Endothelial cell of umbilical vein (primary cell): ENCODE data around the gene KRT3. TPM values are rescaled to one million over a fixed set of nuclear protein-coding genes. Genes with fewer than 3 reads are reported as not detected.

Experiments used
- BruUV-seq: library from RNA; stranded (reverse); fragments of 400-500 nt; replicated peaks from 2 replicates; lab custom pipeline; 2021; lab: Mats Ljungman, UMichigan
- CTCF ChIA-PET: fragments of 300-600, 350-600 bp; sonication (Branson Sonifier 250); formaldehyde crosslinking; loops from one replicate; lab custom pipeline; 2021; ENCODE audit warnings: antibody characterized with exemption, inconsistent platforms; lab: Charles Lee
- POLR2A ChIA-PET: fragments of 300-600, 350-600 bp; sonication (Branson Sonifier 250); formaldehyde crosslinking; loops from one replicate; lab custom pipeline; 2021; ENCODE audit warnings: antibody characterized with exemption, inconsistent platforms; lab: Charles Lee
- DNase-seq: peaks from one replicate; pipeline ENCODE4 v3.0.0-alpha.2; 2011; ENCODE audit warnings: low read depth, low spot score
- FAIRE-seq: peaks from 2 replicates; lab custom pipeline; 2011; peaks lifted over from hg19 to GRCh38; lab: Jason Lieb, UNC
- H2AFZ ChIP-seq: 2 replicates; pipeline ENCODE4 v1.6.0; 2012; ENCODE audit warnings: low read depth, low read length, control low read depth, inconsistent platforms
- H3K27ac ChIP-seq: 2 replicates; pipeline ENCODE4 v1.5.1; 2011; ENCODE audit warnings: low read depth, mild to moderate bottlenecking, control low read depth, low read length, moderate library complexity; ENCODE audit not compliant: insufficient read depth
- H3K27me3 ChIP-seq, 2 experiments: 2 replicates each; pipeline versions ENCODE4 v1.6.0 to v1.6.1; 2011; ENCODE audit warnings: low read length in 2 of 2, mixed read lengths in 1 of 2; ENCODE audit not compliant: control insufficient read depth in 2 of 2, insufficient read depth in 2 of 2
- H3K36me3 ChIP-seq, 2 experiments: 2 replicates in 1 of 2; 3 replicates in 1 of 2; pipeline ENCODE4 v1.5.1; 2011; ENCODE audit warnings: low read length in 2 of 2, mild to moderate bottlenecking in 1 of 2, moderate library complexity in 1 of 2; ENCODE audit not compliant: control insufficient read depth in 2 of 2, insufficient read depth in 2 of 2; ENCODE audit errors: extremely low read depth in 1 of 2
- H3K4me1 ChIP-seq: 3 replicates; pipeline ENCODE4 v1.5.1; 2011; ENCODE audit warnings: mild to moderate bottlenecking, low read length; ENCODE audit not compliant: control insufficient read depth, insufficient read depth; ENCODE audit errors: extremely low read depth
- H3K4me2 ChIP-seq: 2 replicates; pipeline ENCODE4 v1.6.1; 2011; ENCODE audit warnings: low read length, control low read depth, mixed read lengths; ENCODE audit not compliant: insufficient read depth
- H3K4me3 ChIP-seq, 3 experiments: fragments of 200-600 bp in 1 of 3; sonication (generic), shearing (Covaris generic) in 1 of 3; replicated peaks in 1 of 3; 2 replicates each; pipeline ENCODE4 v1.5.1; 2011 to 2016; ENCODE audit warnings: control low read depth in 3 of 3, low read length in 3 of 3, mild to moderate bottlenecking in 2 of 3, inconsistent platforms in 1 of 3, low read depth in 1 of 3, moderate library complexity in 1 of 3; ENCODE audit not compliant: insufficient read depth in 1 of 3
- H3K79me2 ChIP-seq: 2 replicates; pipeline ENCODE4 v1.6.0; 2012; ENCODE audit warnings: low read length, inconsistent platforms; ENCODE audit not compliant: control insufficient read depth, insufficient read depth
- H3K9ac ChIP-seq: replicated peaks from 2 replicates; pipeline ENCODE3; 2011; ENCODE audit warnings: low read length, control low read depth; ENCODE audit not compliant: insufficient read depth; ENCODE audit errors: extremely low read depth
- H3K9me1 ChIP-seq: replicated peaks from 3 replicates; pipeline ENCODE4 v1.6.0; 2011; ENCODE audit warnings: mild to moderate bottlenecking, low read length; ENCODE audit not compliant: control insufficient read depth, insufficient read depth; ENCODE audit errors: extremely low read depth
- H3K9me3 ChIP-seq: replicated peaks from 2 replicates; pipeline ENCODE4 v1.5.1; 2012; ENCODE audit warnings: low read length, inconsistent platforms; ENCODE audit not compliant: control insufficient read depth, insufficient read depth
- H4K20me1 ChIP-seq: replicated peaks from 2 replicates; pipeline ENCODE3; 2011; ENCODE audit warnings: mild to moderate bottlenecking, low read length; ENCODE audit not compliant: control insufficient read depth, insufficient read depth; ENCODE audit errors: extremely low read depth
- CTCF ChIP-seq, 2 donors: IDR thresholded peaks; 1 replicate in 1 of 2; 2 replicates in 1 of 2; pipeline ENCODE4 v1.5.1; 2011; ENCODE audit warnings: low read length in 2 of 2, mild to moderate bottlenecking in 2 of 2, moderate library complexity in 2 of 2, control low read depth in 1 of 2, inconsistent platforms in 1 of 2, low read depth in 1 of 2; ENCODE audit not compliant: insufficient read depth in 1 of 2; ENCODE audit errors: extremely low read depth in 1 of 2
- EZH2 ChIP-seq: IDR thresholded peaks from 2 replicates; pipeline ENCODE4 v1.6.1; 2012; ENCODE audit warnings: borderline replicate concordance, low read depth, mild to moderate bottlenecking, moderate library complexity, low read length, inconsistent platforms; ENCODE audit not compliant: severe bottlenecking
- FOS ChIP-seq: IDR thresholded peaks from 2 replicates; pipeline ENCODE4 v1.6.1; 2011; ENCODE audit warnings: mild to moderate bottlenecking, low read length, moderate library complexity, borderline replicate concordance; ENCODE audit not compliant: insufficient read depth
- GATA2 ChIP-seq: IDR thresholded peaks from 2 replicates; pipeline ENCODE4 v1.7.0; 2011; ENCODE audit warnings: low read depth, mild to moderate bottlenecking, moderate library complexity, mixed read lengths, low read length; ENCODE audit not compliant: insufficient read length, insufficient read depth
- JUN ChIP-seq: IDR thresholded peaks from 2 replicates; pipeline ENCODE4 v1.6.1; 2011; ENCODE audit warnings: borderline replicate concordance, low read depth; ENCODE audit not compliant: insufficient read length, insufficient read depth
- MAX ChIP-seq: IDR thresholded peaks from 2 replicates; pipeline ENCODE4 v1.6.1; 2011; ENCODE audit not compliant: insufficient read depth, insufficient read length
- MYC ChIP-seq: IDR thresholded peaks from one replicate; pipeline ENCODE4 v1.6.1; 2011; ENCODE audit warnings: mild to moderate bottlenecking, low read depth, low read length
- POLR2A ChIP-seq: IDR thresholded peaks from 2 replicates; pipeline ENCODE4 v1.6.1; 2012; ENCODE audit warnings: low read depth, mild to moderate bottlenecking, control low read depth, low read length
- POLR2AphosphoS5 ChIP-seq: IDR thresholded peaks from 2 replicates; pipeline ENCODE4 v1.6.1; 2012; ENCODE audit warnings: low read depth, mild to moderate bottlenecking, control low read depth, low read length, moderate library complexity; ENCODE audit not compliant: insufficient read depth
- dilution Hi-C: fragments of 300-500 bp; cut with MboI; formaldehyde crosslinking; loops from one replicate; pipeline ENCODE4 v1.15.0; 2019; ENCODE audit warnings: low sequenced_read_pairs; ENCODE audit not compliant: extremely low pct_ligation_motif_present
- intact Hi-C: fragments of 100-400 bp; cut with micrococcal nuclease; formaldehyde crosslinking; loops from one replicate; pipeline ENCODE4 v1.10.0; 2022
- polyA plus RNA-seq, 4 experiments: library from polyadenylated mRNA; depleted of rRNA in 3 of 4; stranded (reverse) in 3 of 4; unstranded in 1 of 4; fragments of >200 nt; gene quantifications; 2 replicates each; pipeline versions ENCODE4 v1.2.1 to v1.2.3, GENCODE V29; 2011 to 2012; ENCODE audit warnings: missing spikeins in 1 of 4
- total RNA-seq: library from RNA; stranded (reverse); gene quantifications from 2 replicates; pipeline ENCODE4 v1.2.3, GENCODE V29; 2021

Gene KRT3
- total and polyA plus RNA-seq, 2 donors (not counting 3 experiments of a cell fraction or from before 2014, with no cell fraction given): not detected

DNA sequence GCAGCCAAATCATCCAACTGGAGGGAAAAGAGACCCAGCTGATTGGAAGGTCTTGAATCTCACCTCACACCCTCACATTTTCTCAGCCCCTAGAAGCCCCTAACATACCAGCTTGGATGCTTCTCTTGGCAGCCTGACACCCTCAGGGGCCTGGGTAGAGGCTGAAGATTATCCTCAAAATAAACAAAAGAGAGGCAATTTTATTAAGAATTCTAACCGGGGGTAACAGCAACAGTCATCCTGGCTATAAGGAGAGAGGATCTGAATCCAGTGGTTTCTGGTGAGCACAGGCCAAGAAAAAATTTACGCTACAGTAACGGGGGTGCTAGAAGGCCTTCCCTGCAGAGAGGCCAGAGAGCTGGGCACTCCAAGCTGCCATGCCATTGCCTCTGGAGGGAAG, 40.4 kb downstream of the KRT3 start:
- Histone ChIP-seq H3K27ac (no peak overlapping the region), H3K27me3 (peaks cover 0 to 4% of the 10 kb centered on the region in 2 experiments), H3K9me3 (no peaks in the 10 kb centered on the region), H2AFZ (no peak overlapping the region), H3K36me3 (no peaks in the 10 kb centered on the region), H4K20me1 (no peaks in the 10 kb centered on the region), H3K4me3 (no peak overlapping the region), H3K4me1 (no peaks in the 10 kb centered on the region), H3K4me2 (no peak overlapping the region), H3K79me2 (no peaks in the 10 kb centered on the region), H3K9me1 (no peaks in the 10 kb centered on the region), H3K9ac (no peak overlapping the region)
- no peak for TF ChIP-seq CTCF (IDR thresholded peaks at IDR 0.05; ENCODE audit: extremely low read depth in 1 of 2, insufficient read depth in 1 of 2, low read depth in 1 of 2, low read length in 2 of 2)
- no peak for TF ChIP-seq EZH2
- TF ChIP-seq JUN: no peak
- no peak for TF ChIP-seq POLR2AphosphoS5
- TF ChIP-seq GATA2: no peak
- no peak for TF ChIP-seq MYC
- TF ChIP-seq FOS: no peak
- no peak for TF ChIP-seq POLR2A
- TF ChIP-seq MAX: no peak
- dilution Hi-C loops: no loop called here
- no peak for DNase-seq
- ChIA-PET POLR2A (no interaction called here), CTCF (no interaction called here)
- BruUV-seq: no TSS peak
- FAIRE-seq: no peak
- intact Hi-C loops: no loop called here
